GM12878 (cell line): ENCODE results near the gene ADCY6. TPM values are rescaled to one million over a fixed set of nuclear protein-coding genes. Genes with fewer than 3 reads are reported as not detected.

Experiments
- ASH2L ChIP-seq: fragments of 300-600, 200-600 bp; sonication (generic); IDR thresholded peaks from 2 replicates; pipeline ENCODE4 v1.6.1; 2017; ENCODE audit warnings: low read depth, mild to moderate bottlenecking, borderline replicate concordance
- CHD2 ChIP-seq: IDR thresholded peaks from 2 replicates; pipeline ENCODE4 v1.6.1; 2011; ENCODE audit warnings: low read depth, low read length, improper control_type of control experiment, borderline replicate concordance
- HCFC1 ChIP-seq: fragments of 150-350 bp; IDR thresholded peaks from 2 replicates; pipeline ENCODE4 v1.6.1; 2014; ENCODE audit warnings: low read length
- HDGF ChIP-seq: fragments of 450-650 bp; IDR thresholded peaks from 2 replicates; pipeline ENCODE4 v1.6.1; 2016; ENCODE audit warnings: antibody characterized with exemption
- IRF4 ChIP-seq: IDR thresholded peaks from 2 replicates; pipeline ENCODE4 v1.6.1; 2011; ENCODE audit warnings: low read depth, low read length
- NFXL1 ChIP-seq: fragments of 450-650 bp; IDR thresholded peaks from 2 replicates; pipeline ENCODE4 v1.6.1; 2017; ENCODE audit warnings: antibody characterized with exemption, mild to moderate bottlenecking, borderline replicate concordance
- NFYA ChIP-seq: IDR thresholded peaks from 2 replicates; pipeline ENCODE4 v1.6.1; 2011; ENCODE audit warnings: low read depth, mild to moderate bottlenecking, low read length, improper control_type of control experiment, borderline replicate concordance
- SIN3A ChIP-seq: IDR thresholded peaks from 2 replicates; pipeline ENCODE4 v1.6.1; 2012; ENCODE audit warnings: low read depth, low read length, improper control_type of control experiment
- SMARCA5 ChIP-seq: fragments of 450-650 bp; IDR thresholded peaks from 2 replicates; pipeline ENCODE4 v1.6.1; 2017; ENCODE audit warnings: mild to moderate bottlenecking
- SUPT20H ChIP-seq: IDR thresholded peaks from 2 replicates; pipeline ENCODE4 v1.6.1; 2011; ENCODE audit warnings: low read depth, mild to moderate bottlenecking, low read length, moderate library complexity, borderline replicate concordance; ENCODE audit not compliant: control insufficient read depth
- SUZ12 ChIP-seq: fragments of 200-600 bp; sonication (generic); IDR thresholded peaks from one replicate; pipeline ENCODE4 v1.6.1; 2018; ENCODE audit warnings: antibody characterized with exemption, mild to moderate bottlenecking; ENCODE audit not compliant: unreplicated experiment
- YY1 ChIP-seq: IDR thresholded peaks from 2 replicates; pipeline ENCODE4 v1.6.1; 2011; ENCODE audit warnings: low read depth, mild to moderate bottlenecking, low read length
- ZNF24 ChIP-seq: fragments of 450-650 bp; IDR thresholded peaks from 2 replicates; pipeline ENCODE4 v1.6.1; 2017; ENCODE audit warnings: antibody characterized with exemption, mild to moderate bottlenecking
- ZNF622 ChIP-seq: fragments of 450-650 bp; IDR thresholded peaks from 2 replicates; pipeline ENCODE4 v1.6.1; 2017; ENCODE audit warnings: mild to moderate bottlenecking, inconsistent platforms
- ZSCAN29 ChIP-seq: fragments of 450-650 bp; IDR thresholded peaks from 2 replicates; pipeline ENCODE4 v1.6.1; 2017; ENCODE audit warnings: mild to moderate bottlenecking, moderate library complexity
- ZZZ3 ChIP-seq: IDR thresholded peaks from 2 replicates; pipeline ENCODE4 v1.6.1; 2011; ENCODE audit warnings: low read depth; ENCODE audit not compliant: control insufficient read depth, insufficient read length
- polyA plus RNA-seq, 11 experiments: library from polyadenylated mRNA; depleted of rRNA in 4 of 11; unstranded in 6 of 11; stranded (reverse) in 5 of 11; fragments of >200 nt; fragmentation: Nextera tagmentation in 4 of 11; fragmentation: Illumina TruSeq in 1 of 11; extraction: Ambion mirVana in 4 of 11; extraction: Trizol in 1 of 11; gene quantifications; 1 replicate in 1 of 11; 2 replicates in 10 of 11; pipeline versions ENCODE4 v1.2.1 to v1.2.3, GENCODE V29; 2011 to 2016; ENCODE audit warnings: inconsistent platforms in 2 of 11, missing spikeins in 2 of 11, low read depth in 1 of 11
- total RNA-seq, 4 experiments: library from RNA; depleted of rRNA in 3 of 4; stranded (reverse); fragments of >200 nt in 3 of 4; fragmentation: Illumina TruSeq in 1 of 4; extraction: Trizol in 1 of 4; gene quantifications; 2 replicates each; pipeline versions ENCODE4 v1.2.1 to v1.2.3, GENCODE V29; 2013 to 2021
- TF ChIP-seq, protein P1 (sequence below): IDR thresholded peaks from 2 replicates; pipeline ENCODE4 v1.6.1; 2012; ENCODE audit warnings: mild to moderate bottlenecking, low read depth, low read length
- TF ChIP-seq, protein P2 (sequence below): IDR thresholded peaks from 2 replicates; pipeline ENCODE4 v1.6.1; 2012; ENCODE audit warnings: low read depth, low read length, improper control_type of control experiment
- TF ChIP-seq, protein P3 (sequence below): fragments of 450-650 bp; IDR thresholded peaks from 2 replicates; pipeline ENCODE4 v1.6.1; 2018; ENCODE audit warnings: mild to moderate bottlenecking, low read depth, moderate library complexity; ENCODE audit not compliant: partially characterized antibody
- TF ChIP-seq, protein P4 (sequence below): fragments of 450-650 bp; formaldehyde crosslinking; IDR thresholded peaks from 2 replicates; pipeline ENCODE4 v1.4.0; 2022; ENCODE audit warnings: mild to moderate bottlenecking, moderate library complexity

The ADCY6 gene
- total and polyA plus RNA-seq, 10 of the 15 experiments (the other 5 are each of a cell fraction or from before 2014, with no cell fraction given), result 0.03 to 2.0 (median 0.14) TPM; not detected in 1

GRCh38 chr12:48716493-48717251 lies 72.2 kb downstream of the ADCY6 start, which contains the start of gene CCNT1 (continued):
- TF ChIP-seq YY1 (peak; percentile 83), IRF4 (peak; percentile 65; the same call in 1 of the 2 replicates), ZSCAN29 (peak; percentile 76; the same call in 1 of the 2 replicates), HCFC1 (peak; percentile 82), SIN3A (no peak; the same call in 1 of the 2 replicates), SMARCA5 (0 out of 2 replicates have a peak, but pooled peaks have one; percentile 40), SUZ12 (no peak), HDGF (0 out of 2 replicates have a peak, but pooled peaks have one; percentile 7), CHD2 (peak; percentile 99), ASH2L (peak; percentile 77), ZNF24 (no peak; the same call in 1 of the 2 replicates), NFXL1 (no peak), ZZZ3 (no peak), SUPT20H (no peak), NFYA (no peak), ZNF622 (no peak)
- TF ChIP-seq, protein P1, sequence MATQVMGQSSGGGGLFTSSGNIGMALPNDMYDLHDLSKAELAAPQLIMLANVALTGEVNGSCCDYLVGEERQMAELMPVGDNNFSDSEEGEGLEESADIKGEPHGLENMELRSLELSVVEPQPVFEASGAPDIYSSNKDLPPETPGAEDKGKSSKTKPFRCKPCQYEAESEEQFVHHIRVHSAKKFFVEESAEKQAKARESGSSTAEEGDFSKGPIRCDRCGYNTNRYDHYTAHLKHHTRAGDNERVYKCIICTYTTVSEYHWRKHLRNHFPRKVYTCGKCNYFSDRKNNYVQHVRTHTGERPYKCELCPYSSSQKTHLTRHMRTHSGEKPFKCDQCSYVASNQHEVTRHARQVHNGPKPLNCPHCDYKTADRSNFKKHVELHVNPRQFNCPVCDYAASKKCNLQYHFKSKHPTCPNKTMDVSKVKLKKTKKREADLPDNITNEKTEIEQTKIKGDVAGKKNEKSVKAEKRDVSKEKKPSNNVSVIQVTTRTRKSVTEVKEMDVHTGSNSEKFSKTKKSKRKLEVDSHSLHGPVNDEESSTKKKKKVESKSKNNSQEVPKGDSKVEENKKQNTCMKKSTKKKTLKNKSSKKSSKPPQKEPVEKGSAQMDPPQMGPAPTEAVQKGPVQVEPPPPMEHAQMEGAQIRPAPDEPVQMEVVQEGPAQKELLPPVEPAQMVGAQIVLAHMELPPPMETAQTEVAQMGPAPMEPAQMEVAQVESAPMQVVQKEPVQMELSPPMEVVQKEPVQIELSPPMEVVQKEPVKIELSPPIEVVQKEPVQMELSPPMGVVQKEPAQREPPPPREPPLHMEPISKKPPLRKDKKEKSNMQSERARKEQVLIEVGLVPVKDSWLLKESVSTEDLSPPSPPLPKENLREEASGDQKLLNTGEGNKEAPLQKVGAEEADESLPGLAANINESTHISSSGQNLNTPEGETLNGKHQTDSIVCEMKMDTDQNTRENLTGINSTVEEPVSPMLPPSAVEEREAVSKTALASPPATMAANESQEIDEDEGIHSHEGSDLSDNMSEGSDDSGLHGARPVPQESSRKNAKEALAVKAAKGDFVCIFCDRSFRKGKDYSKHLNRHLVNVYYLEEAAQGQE, result no peak
- TF ChIP-seq, protein P2, sequence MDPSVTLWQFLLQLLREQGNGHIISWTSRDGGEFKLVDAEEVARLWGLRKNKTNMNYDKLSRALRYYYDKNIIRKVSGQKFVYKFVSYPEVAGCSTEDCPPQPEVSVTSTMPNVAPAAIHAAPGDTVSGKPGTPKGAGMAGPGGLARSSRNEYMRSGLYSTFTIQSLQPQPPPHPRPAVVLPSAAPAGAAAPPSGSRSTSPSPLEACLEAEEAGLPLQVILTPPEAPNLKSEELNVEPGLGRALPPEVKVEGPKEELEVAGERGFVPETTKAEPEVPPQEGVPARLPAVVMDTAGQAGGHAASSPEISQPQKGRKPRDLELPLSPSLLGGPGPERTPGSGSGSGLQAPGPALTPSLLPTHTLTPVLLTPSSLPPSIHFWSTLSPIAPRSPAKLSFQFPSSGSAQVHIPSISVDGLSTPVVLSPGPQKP, result peak; percentile 93
- TF ChIP-seq, protein P3, sequence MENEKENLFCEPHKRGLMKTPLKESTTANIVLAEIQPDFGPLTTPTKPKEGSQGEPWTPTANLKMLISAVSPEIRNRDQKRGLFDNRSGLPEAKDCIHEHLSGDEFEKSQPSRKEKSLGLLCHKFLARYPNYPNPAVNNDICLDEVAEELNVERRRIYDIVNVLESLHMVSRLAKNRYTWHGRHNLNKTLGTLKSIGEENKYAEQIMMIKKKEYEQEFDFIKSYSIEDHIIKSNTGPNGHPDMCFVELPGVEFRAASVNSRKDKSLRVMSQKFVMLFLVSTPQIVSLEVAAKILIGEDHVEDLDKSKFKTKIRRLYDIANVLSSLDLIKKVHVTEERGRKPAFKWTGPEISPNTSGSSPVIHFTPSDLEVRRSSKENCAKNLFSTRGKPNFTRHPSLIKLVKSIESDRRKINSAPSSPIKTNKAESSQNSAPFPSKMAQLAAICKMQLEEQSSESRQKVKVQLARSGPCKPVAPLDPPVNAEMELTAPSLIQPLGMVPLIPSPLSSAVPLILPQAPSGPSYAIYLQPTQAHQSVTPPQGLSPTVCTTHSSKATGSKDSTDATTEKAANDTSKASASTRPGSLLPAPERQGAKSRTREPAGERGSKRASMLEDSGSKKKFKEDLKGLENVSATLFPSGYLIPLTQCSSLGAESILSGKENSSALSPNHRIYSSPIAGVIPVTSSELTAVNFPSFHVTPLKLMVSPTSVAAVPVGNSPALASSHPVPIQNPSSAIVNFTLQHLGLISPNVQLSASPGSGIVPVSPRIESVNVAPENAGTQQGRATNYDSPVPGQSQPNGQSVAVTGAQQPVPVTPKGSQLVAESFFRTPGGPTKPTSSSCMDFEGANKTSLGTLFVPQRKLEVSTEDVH, result peak; percentile 78
- TF ChIP-seq, protein P4, sequence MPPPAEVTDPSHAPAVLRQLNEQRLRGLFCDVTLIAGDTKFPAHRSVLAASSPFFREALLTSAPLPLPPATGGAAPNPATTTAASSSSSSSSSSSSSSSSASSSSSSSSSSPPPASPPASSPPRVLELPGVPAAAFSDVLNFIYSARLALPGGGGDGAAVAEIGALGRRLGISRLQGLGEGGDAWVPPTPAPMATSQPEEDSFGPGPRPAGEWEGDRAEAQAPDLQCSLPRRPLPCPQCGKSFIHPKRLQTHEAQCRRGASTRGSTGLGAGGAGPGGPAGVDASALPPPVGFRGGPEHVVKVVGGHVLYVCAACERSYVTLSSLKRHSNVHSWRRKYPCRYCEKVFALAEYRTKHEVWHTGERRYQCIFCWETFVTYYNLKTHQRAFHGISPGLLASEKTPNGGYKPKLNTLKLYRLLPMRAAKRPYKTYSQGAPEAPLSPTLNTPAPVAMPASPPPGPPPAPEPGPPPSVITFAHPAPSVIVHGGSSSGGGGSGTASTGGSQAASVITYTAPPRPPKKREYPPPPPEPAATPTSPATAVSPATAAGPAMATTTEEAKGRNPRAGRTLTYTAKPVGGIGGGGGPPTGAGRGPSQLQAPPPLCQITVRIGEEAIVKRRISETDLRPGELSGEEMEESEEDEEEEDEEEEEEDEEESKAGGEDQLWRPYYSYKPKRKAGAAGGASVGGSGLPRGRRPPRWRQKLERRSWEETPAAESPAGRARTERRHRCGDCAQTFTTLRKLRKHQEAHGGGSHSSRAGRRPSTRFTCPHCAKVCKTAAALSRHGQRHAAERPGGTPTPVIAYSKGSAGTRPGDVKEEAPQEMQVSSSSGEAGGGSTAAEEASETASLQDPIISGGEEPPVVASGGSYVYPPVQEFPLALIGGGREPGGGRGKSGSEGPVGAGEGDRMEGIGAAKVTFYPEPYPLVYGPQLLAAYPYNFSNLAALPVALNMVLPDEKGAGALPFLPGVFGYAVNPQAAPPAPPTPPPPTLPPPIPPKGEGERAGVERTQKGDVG (CRISPR knock-in tag), result peak; percentile 94
